ENCODE measurements around the gene GJB1. TPM values are rescaled to one million over a fixed set of nuclear protein-coding genes. Genes with fewer than 3 reads are reported as not detected.
A peak's percentile ranks its signal among the peaks of the same experiment; 100 is the strongest.

Gene GJB1
- total RNA-seq, 6 donors from 2014 or later: 1.4 to 4.0 (median 2.7) TPM; not detected in 3

- DNase-seq (no peak), ATAC-seq (ENCODE audit: low FRiP score in 2 of 2) (no peak)
- WGBS, 2 donors: 78 to 81% methylated on average over 5 to 9 of the region's 9 CpGs
- Histone ChIP-seq H3K27me3 (peaks cover 0 to 7% (median 0%) of the 10 kb centered on the region in 4 donors), H3K36me3 (peaks cover 0 to 37% (median 13%) of the 10 kb centered on the region in 4 donors), H3K27ac (no peak overlapping the region), H3K4me3 (no peak overlapping the region), H3K9me3 (no peaks in the 10 kb centered on the region), H3K4me1 (peaks cover 4 to 12% (median 10%) of the 10 kb centered on the region in 4 donors)
- no peak for TF ChIP-seq CTCF (IDR thresholded peaks at IDR 0.05)
- TF ChIP-seq POLR2AphosphoS5 (IDR thresholded peaks at IDR 0.05): no peak
- no peak for TF ChIP-seq EP300 (IDR thresholded peaks at IDR 0.05)
- TF ChIP-seq POLR2A (IDR thresholded peaks at IDR 0.05): no peak
Measured at GRCh38 chrX:71250841-71251240, 27.8 kb downstream of the GJB1 start.

- peaks cover 0 to 7% (median 0%) of the 10 kb centered on the region in 4 donors for H3K27me3 ChIP-seq
- WGBS, 2 donors: 41 to 65% methylated on average over 4 to 8 of the region's 8 CpGs
- no peak for DNase-seq
- no peak overlapping the region for H3K4me3 ChIP-seq
- H3K9me3 ChIP-seq: no peaks in the 10 kb centered on the region
- peaks cover 4 to 12% (median 10%) of the 10 kb centered on the region in 4 donors for H3K4me1 ChIP-seq
- no peak for ATAC-seq (ENCODE audit: low FRiP score in 2 of 2)
- no peak overlapping the region for H3K27ac ChIP-seq
- peaks cover 0 to 33% (median 11%) of the 10 kb centered on the region in 4 donors for H3K36me3 ChIP-seq
- no peak for TF ChIP-seq EP300 (IDR thresholded peaks at IDR 0.05)
- no peak for TF ChIP-seq POLR2A (IDR thresholded peaks at IDR 0.05)
- TF ChIP-seq POLR2AphosphoS5 (IDR thresholded peaks at IDR 0.05): no peak
- TF ChIP-seq CTCF (IDR thresholded peaks at IDR 0.05): no peak
Measured at GRCh38 chrX:71251466-71251973, 28.5 kb downstream of the GJB1 start.

- peaks cover 0 to 7% (median 0%) of the 10 kb centered on the region in 4 donors for H3K27me3 ChIP-seq
- DNase-seq (no peak), ATAC-seq (ENCODE audit: low FRiP score in 2 of 2) (no peak)
- 63 to 73% methylated on average over 2 of the region's 2 CpGs for WGBS, 2 donors
- H3K9me3 ChIP-seq: no peaks in the 10 kb centered on the region
- H3K27ac ChIP-seq: no peak overlapping the region
- H3K4me3 ChIP-seq: no peak overlapping the region
- peaks cover 4 to 12% (median 10%) of the 10 kb centered on the region in 4 donors for H3K4me1 ChIP-seq
- H3K36me3 ChIP-seq: peaks cover 0 to 31% (median 11%) of the 10 kb centered on the region in 4 donors
- TF ChIP-seq POLR2A (IDR thresholded peaks at IDR 0.05) (no peak), CTCF (IDR thresholded peaks at IDR 0.05) (no peak), POLR2AphosphoS5 (IDR thresholded peaks at IDR 0.05) (no peak), EP300 (IDR thresholded peaks at IDR 0.05) (no peak)
Measured at GRCh38 chrX:71252221-71252620, 29.2 kb downstream of the GJB1 start.

GRCh38 chrX:71253253-71254091 is 30.4 kb downstream of the GJB1 start:
- DNase-seq (peak in 1 of 2 donors; percentile 90), ATAC-seq (ENCODE audit: low FRiP score in 2 of 2) (no peak)
- Histone ChIP-seq H3K9me3 (no peaks in the 10 kb centered on the region), H3K4me3 (peak overlapping the region; percentile 48 to 83 (median 68)), H3K36me3 (peaks cover 0 to 19% (median 8%) of the 10 kb centered on the region in 4 donors), H3K27ac (peak overlapping the region; percentile 84 to 90 (median 88)), H3K27me3 (peaks cover 0 to 7% (median 0%) of the 10 kb centered on the region in 4 donors), H3K4me1 (peaks cover 4 to 12% (median 10%) of the 10 kb centered on the region in 4 donors)
- 0 to 32% methylated on average over 2 to 30 of the region's 35 CpGs for WGBS, 2 donors
- no peak for TF ChIP-seq EP300 (IDR thresholded peaks at IDR 0.05)
- TF ChIP-seq CTCF (IDR thresholded peaks at IDR 0.05): peak in 4 of 6 experiments; percentile 21 to 32 (median 26)
- no peak for TF ChIP-seq POLR2AphosphoS5 (IDR thresholded peaks at IDR 0.05)
- TF ChIP-seq POLR2A (IDR thresholded peaks at IDR 0.05): no peak

All from upper lobe of left lung (tissue), 6 donors.